HepG2 (cell line): ENCODE data around the gene MRPS5. TPM values are rescaled to one million over a fixed set of nuclear protein-coding genes. Genes with fewer than 3 reads are reported as not detected.

Source experiments
- AKAP8 ChIP-seq: sonication (generic); formaldehyde crosslinking; IDR thresholded peaks from 2 replicates; pipeline ENCODE4 v1.5.1; 2020; ENCODE audit warnings: mild to moderate bottlenecking, missing genetic modification reagents
- ARNT ChIP-seq: fragments of 450-650 bp; IDR thresholded peaks from 2 replicates; pipeline ENCODE4 v1.6.1; 2017
- ATF5 ChIP-seq: sonication (generic); formaldehyde crosslinking; IDR thresholded peaks from 2 replicates; pipeline ENCODE4 v1.4.0; 2020; ENCODE audit warnings: mild to moderate bottlenecking, low read depth, missing genetic modification reagents
- ESRRA ChIP-seq: sonication (generic); formaldehyde crosslinking; IDR thresholded peaks from 2 replicates; pipeline ENCODE4 v1.5.1; 2020; ENCODE audit warnings: mild to moderate bottlenecking, low read depth, missing genetic modification reagents
- FLYWCH1 ChIP-seq: sonication (generic); formaldehyde crosslinking; IDR thresholded peaks from 2 replicates; pipeline ENCODE4 v1.8.1; 2023; ENCODE audit warnings: mild to moderate bottlenecking, missing genetic modification reagents
- FOXA3 ChIP-seq: IDR thresholded peaks from 2 replicates; pipeline ENCODE4 v1.6.1; 2016; ENCODE audit warnings: missing genetic modification reagents, missing compliant biosample characterization
- HINFP ChIP-seq: sonication (generic); formaldehyde crosslinking; IDR thresholded peaks from 2 replicates; pipeline ENCODE4 v1.4.0; 2020; ENCODE audit warnings: low read depth, mild to moderate bottlenecking, missing genetic modification reagents
- HOXA7 ChIP-seq: sonication (generic); formaldehyde crosslinking; IDR thresholded peaks from 2 replicates; pipeline ENCODE4 v1.8.1; 2022; ENCODE audit warnings: mild to moderate bottlenecking, missing genetic modification reagents, moderate library complexity
- KLF16 ChIP-seq, 2 experiments: sonication (generic) in 1 of 2; formaldehyde crosslinking in 1 of 2; IDR thresholded peaks; 2 replicates each; pipeline versions ENCODE4 v1.6.1 to v1.8.0; 2016 to 2023; ENCODE audit warnings: missing genetic modification reagents in 2 of 2, missing compliant biosample characterization in 1 of 2
- KMT2A ChIP-seq: sonication (generic); formaldehyde crosslinking; IDR thresholded peaks from 2 replicates; pipeline ENCODE4 v1.4.0; 2020; ENCODE audit warnings: missing genetic modification reagents
- MBNL3 ChIP-seq: fragments of 250-450 bp; sonication (Bioruptor Pico); conservative IDR thresholded peaks from 2 replicates; pipeline ENCODE4 v1.8.0; 2022; ENCODE audit warnings: mild to moderate bottlenecking, inconsistent platforms
- MEIS2 ChIP-seq: sonication (generic); formaldehyde crosslinking; IDR thresholded peaks from 2 replicates; pipeline ENCODE4 v1.9.0; 2021; ENCODE audit warnings: mild to moderate bottlenecking, missing genetic modification reagents
- MXD4 ChIP-seq: IDR thresholded peaks from 2 replicates; pipeline ENCODE4 v1.6.1; 2016; ENCODE audit warnings: mild to moderate bottlenecking, missing biosample characterization, missing genetic modification reagents
- NFE2L2 ChIP-seq: fragments of 150-350 bp; IDR thresholded peaks from 2 replicates; pipeline ENCODE4 v1.6.1; 2014; ENCODE audit warnings: low read length
- NFYB ChIP-seq: sonication (generic); formaldehyde crosslinking; IDR thresholded peaks from 2 replicates; pipeline ENCODE4 v1.4.0; 2020; ENCODE audit warnings: missing genetic modification reagents
- RAD21 ChIP-seq: fragments of 450-650 bp; formaldehyde crosslinking; IDR thresholded peaks from 2 replicates; pipeline ENCODE4 v1.5.0; 2020; ENCODE audit warnings: mild to moderate bottlenecking
- RXRB ChIP-seq: IDR thresholded peaks from 2 replicates; pipeline ENCODE4 v1.6.1; 2016; ENCODE audit warnings: borderline replicate concordance, missing genetic modification reagents, missing compliant biosample characterization
- YEATS2 ChIP-seq: sonication (generic); formaldehyde crosslinking; IDR thresholded peaks from 2 replicates; pipeline ENCODE4 v1.4.0; 2020; ENCODE audit warnings: missing genetic modification reagents, borderline replicate concordance
- ZFP36 ChIP-seq: fragments of 150-350 bp; IDR thresholded peaks from 2 replicates; pipeline ENCODE4 v1.6.1; 2018; ENCODE audit warnings: borderline replicate concordance, low read length, low read depth; ENCODE audit not compliant: partially characterized antibody
- ZNF207 ChIP-seq: fragments of 450-650 bp; IDR thresholded peaks from 2 replicates; pipeline ENCODE4 v1.6.1; 2016; ENCODE audit warnings: antibody characterized with exemption, borderline replicate concordance
- ZNF296 ChIP-seq: sonication (generic); formaldehyde crosslinking; conservative IDR thresholded peaks from 2 replicates; pipeline ENCODE4 v1.5.0; 2020; ENCODE audit warnings: mild to moderate bottlenecking, missing genetic modification reagents
- ZNF468 ChIP-seq: sonication (generic); formaldehyde crosslinking; IDR thresholded peaks from 2 replicates; pipeline ENCODE4 v1.8.0; 2022; ENCODE audit warnings: mild to moderate bottlenecking, moderate library complexity, missing genetic modification reagents
- ZNF761 ChIP-seq: sonication (generic); formaldehyde crosslinking; conservative IDR thresholded peaks from 2 replicates; pipeline ENCODE4 v1.4.0; 2020; ENCODE audit warnings: mild to moderate bottlenecking, missing genetic modification reagents
- ZSCAN20 ChIP-seq: sonication (generic); formaldehyde crosslinking; IDR thresholded peaks from 2 replicates; pipeline ENCODE4 v1.4.0; 2020; ENCODE audit warnings: missing genetic modification reagents, mild to moderate bottlenecking, borderline replicate concordance
- polyA plus RNA-seq, 8 experiments: library from polyadenylated mRNA; depleted of rRNA in 3 of 8; stranded (reverse) in 7 of 8; unstranded in 1 of 8; fragments of >200 nt; fragmentation: Illumina TruSeq in 4 of 8; extraction: Trizol in 4 of 8; gene quantifications; 2 replicates each; pipeline versions ENCODE4 v1.2.1 to v1.2.3, GENCODE V29; 2011 to 2016; ENCODE audit warnings: low read depth in 4 of 8, missing spikeins in 1 of 8, mixed read lengths in 1 of 8; ENCODE audit not compliant: insufficient read depth in 1 of 8
- total RNA-seq, 5 experiments: library from RNA; depleted of rRNA; stranded (reverse); fragments of >200 nt; fragmentation: Illumina TruSeq; extraction: Trizol; gene quantifications; 2 replicates each; pipeline ENCODE4 v1.2.3, GENCODE V29; 2016; ENCODE audit warnings: low read depth in 1 of 5
- TF ChIP-seq, protein P1 (sequence below): sonication (generic); formaldehyde crosslinking; IDR thresholded peaks from 2 replicates; pipeline ENCODE4 v1.5.1; 2020; ENCODE audit warnings: missing genetic modification reagents, mild to moderate bottlenecking, borderline replicate concordance

The MRPS5 gene
- total and polyA plus RNA-seq, 2 of the 13 experiments (the other 11 are each of a cell fraction or from before 2014, with no cell fraction given): 98.8 to 134 TPM

- no peak for TF ChIP-seq ZNF207
- TF ChIP-seq ARNT: no peak
- no peak for TF ChIP-seq ZFP36
- no peak for TF ChIP-seq ATF5 (CRISPR knock-in tag)
- no peak; the same call in 1 of the 2 replicates for TF ChIP-seq YEATS2
- TF ChIP-seq RAD21 (CRISPR knock-in tag): peak; percentile 81
- TF ChIP-seq HOXA7 (CRISPR knock-in tag): no peak
- peak; percentile 56; the same call in 1 of the 2 replicates for TF ChIP-seq RXRB (CRISPR knock-in tag)
- 0 out of 2 replicates have a peak, but pooled peaks have one; percentile 45 for TF ChIP-seq KMT2A
- TF ChIP-seq KLF16 (CRISPR knock-in tag; IDR thresholded peaks at IDR 0.05): no peak
- peak; percentile 82 for TF ChIP-seq FOXA3 (CRISPR knock-in tag)
- no peak for TF ChIP-seq NFYB (CRISPR knock-in tag)
- no peak for TF ChIP-seq ZNF761 (CRISPR knock-in tag)
- TF ChIP-seq, protein P1, sequence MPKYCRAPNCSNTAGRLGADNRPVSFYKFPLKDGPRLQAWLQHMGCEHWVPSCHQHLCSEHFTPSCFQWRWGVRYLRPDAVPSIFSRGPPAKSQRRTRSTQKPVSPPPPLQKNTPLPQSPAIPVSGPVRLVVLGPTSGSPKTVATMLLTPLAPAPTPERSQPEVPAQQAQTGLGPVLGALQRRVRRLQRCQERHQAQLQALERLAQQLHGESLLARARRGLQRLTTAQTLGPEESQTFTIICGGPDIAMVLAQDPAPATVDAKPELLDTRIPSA (CRISPR knock-in tag): no peak
- TF ChIP-seq HINFP: no peak
- TF ChIP-seq ZNF468 (CRISPR knock-in tag): no peak
- TF ChIP-seq FLYWCH1 (CRISPR knock-in tag): no peak
- TF ChIP-seq ESRRA: no peak
- no peak for TF ChIP-seq MXD4 (CRISPR knock-in tag)
- TF ChIP-seq NFE2L2: no peak
- TF ChIP-seq MBNL3 (CRISPR knock-in tag): no peak
- no peak for TF ChIP-seq ZNF296 (CRISPR knock-in tag)
- no peak for TF ChIP-seq AKAP8 (CRISPR knock-in tag)
- TF ChIP-seq MEIS2 (CRISPR knock-in tag): no peak
- no peak for TF ChIP-seq ZSCAN20 (CRISPR knock-in tag)
Observed at GRCh38 chr2:95115418-95115817, 6.2 kb downstream of the MRPS5 start (continued).
